HFFc6 (cell line): Measurements from ENCODE around the gene MORN5. TPM values are rescaled to one million over a fixed set of nuclear protein-coding genes. Genes with fewer than 3 reads are reported as not detected.

Experiments
- DNase-seq: peaks from one replicate; pipeline ENCODE4 v3.0.0-alpha.2; 2018
- H3K27ac Mint-ChIP-seq: 2 replicates; pipeline ENCODE4 v1.8.0; 2020; ENCODE audit warnings: mild to moderate bottlenecking, mixed read lengths
- H3K27me3 Mint-ChIP-seq: 2 replicates; pipeline ENCODE4 v1.8.0; 2021; ENCODE audit warnings: mild to moderate bottlenecking, moderate library complexity, mixed read lengths; ENCODE audit not compliant: insufficient read depth
- H3K36me3 Mint-ChIP-seq: 2 replicates; pipeline ENCODE4 v1.8.0; 2021; ENCODE audit warnings: low read depth, mixed read lengths
- H3K4me1 Mint-ChIP-seq: 2 replicates; pipeline ENCODE4 v1.8.0; 2020; ENCODE audit warnings: low read depth, mixed read lengths
- H3K4me3 Mint-ChIP-seq: 2 replicates; pipeline ENCODE4 v1.8.0; 2020; ENCODE audit warnings: mild to moderate bottlenecking, moderate library complexity, mixed read lengths
- H3K9me3 Mint-ChIP-seq: 2 replicates; pipeline ENCODE4 v1.8.0; 2020; ENCODE audit warnings: mild to moderate bottlenecking, mixed read lengths
- total RNA-seq, 6 experiments: library from RNA; stranded (reverse); fragmentation: NEBNext Ultra II Directional; extraction: Animal tissue kit (Norgen Biotek cat#: 25700); gene quantifications; 2 replicates in 1 of 6; 3 replicates in 5 of 6; pipeline ENCODE4 v1.2.3, GENCODE V29; 2021
- TF ChIP-seq, protein P1 (sequence below): fragments of 200-600 bp; sonication (generic); IDR thresholded peaks from 2 replicates; pipeline ENCODE4 v1.5.0; 2021; ENCODE audit warnings: antibody characterized with exemption, mild to moderate bottlenecking

Gene MORN5
- total RNA-seq, 6 experiments from 2014 or later: not detected

DNA sequence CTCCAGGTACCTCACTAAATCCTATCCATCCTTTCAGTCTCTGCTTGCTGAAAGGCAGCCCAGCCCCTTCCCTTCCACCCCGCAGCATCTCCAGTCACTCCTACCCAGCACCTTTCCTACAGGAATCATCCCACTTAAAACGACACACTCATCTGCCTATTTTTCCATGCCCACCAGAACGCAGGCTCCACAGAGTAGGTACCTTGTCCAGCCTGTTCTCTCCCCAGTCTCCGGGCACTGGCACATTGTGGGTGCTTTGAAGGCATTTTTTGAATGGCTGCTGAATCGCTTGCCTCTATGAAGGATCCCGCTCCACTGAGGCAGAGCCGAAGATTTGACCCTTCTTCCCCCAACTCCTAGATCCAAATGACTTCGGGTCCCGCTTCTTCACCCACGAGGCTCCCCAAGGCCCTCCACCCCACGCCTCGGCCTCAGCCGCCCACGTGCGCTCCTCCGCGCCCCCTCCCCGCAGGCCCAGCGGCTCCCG is 53.4 kb downstream of the MORN5 start:
- Mint-ChIP-seq H3K36me3 (no peaks in the 10 kb centered on the region), H3K27ac (no peak overlapping the region), H3K4me1 (peaks cover 11% of the 10 kb centered on the region), H3K27me3 (peaks cover 79% of the 10 kb centered on the region), H3K4me3 (no peak overlapping the region), H3K9me3 (no peaks in the 10 kb centered on the region)
- TF ChIP-seq, protein P1, sequence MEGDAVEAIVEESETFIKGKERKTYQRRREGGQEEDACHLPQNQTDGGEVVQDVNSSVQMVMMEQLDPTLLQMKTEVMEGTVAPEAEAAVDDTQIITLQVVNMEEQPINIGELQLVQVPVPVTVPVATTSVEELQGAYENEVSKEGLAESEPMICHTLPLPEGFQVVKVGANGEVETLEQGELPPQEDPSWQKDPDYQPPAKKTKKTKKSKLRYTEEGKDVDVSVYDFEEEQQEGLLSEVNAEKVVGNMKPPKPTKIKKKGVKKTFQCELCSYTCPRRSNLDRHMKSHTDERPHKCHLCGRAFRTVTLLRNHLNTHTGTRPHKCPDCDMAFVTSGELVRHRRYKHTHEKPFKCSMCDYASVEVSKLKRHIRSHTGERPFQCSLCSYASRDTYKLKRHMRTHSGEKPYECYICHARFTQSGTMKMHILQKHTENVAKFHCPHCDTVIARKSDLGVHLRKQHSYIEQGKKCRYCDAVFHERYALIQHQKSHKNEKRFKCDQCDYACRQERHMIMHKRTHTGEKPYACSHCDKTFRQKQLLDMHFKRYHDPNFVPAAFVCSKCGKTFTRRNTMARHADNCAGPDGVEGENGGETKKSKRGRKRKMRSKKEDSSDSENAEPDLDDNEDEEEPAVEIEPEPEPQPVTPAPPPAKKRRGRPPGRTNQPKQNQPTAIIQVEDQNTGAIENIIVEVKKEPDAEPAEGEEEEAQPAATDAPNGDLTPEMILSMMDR: no peak
- no peak for DNase-seq

DNA sequence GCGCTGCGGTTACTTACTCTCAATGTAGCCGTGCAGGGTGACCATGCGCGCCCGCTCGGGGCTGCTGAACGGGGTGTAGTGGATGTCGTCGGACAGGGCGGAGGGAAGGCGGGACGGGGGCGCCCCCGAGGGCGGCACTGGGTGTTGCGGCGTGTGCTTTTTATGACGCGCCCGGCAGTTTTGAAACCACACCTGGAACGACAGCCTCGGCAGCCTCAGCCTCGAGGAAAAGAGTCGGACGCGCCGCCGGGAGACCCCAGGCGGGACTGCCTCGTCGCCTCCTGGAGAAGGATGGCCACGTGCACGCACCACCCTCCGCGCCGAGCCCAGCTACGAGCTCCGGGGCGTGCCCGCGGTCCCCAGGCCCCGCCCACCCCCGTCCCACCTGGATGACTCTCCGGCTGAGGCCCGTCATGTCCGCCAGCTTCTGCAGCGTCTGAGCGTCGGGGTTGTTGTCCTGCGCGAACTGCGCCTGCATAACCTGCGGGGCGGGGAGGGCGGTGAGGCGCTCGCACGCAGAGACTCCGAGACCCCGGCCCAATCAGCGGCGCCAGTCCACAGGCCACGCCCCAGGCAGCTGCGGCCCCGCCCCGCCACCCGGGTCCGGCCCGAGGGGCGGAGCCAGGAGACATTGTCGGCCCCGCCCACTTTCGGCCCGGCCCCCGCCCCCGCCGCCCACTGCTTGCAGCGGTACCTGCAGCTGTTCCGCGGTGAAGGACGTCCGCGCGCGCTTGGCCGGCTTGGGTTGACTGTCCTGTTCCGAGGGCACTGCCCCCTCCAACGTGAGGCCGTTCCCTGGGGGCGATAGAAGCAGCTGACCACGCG is 54.1 kb downstream of the MORN5 start:
- Mint-ChIP-seq H3K27me3 (peaks cover 81% of the 10 kb centered on the region), H3K4me3 (peak overlapping the region; percentile 66; the same call in 1 of the 2 replicates)
- no peak for DNase-seq

DNA sequence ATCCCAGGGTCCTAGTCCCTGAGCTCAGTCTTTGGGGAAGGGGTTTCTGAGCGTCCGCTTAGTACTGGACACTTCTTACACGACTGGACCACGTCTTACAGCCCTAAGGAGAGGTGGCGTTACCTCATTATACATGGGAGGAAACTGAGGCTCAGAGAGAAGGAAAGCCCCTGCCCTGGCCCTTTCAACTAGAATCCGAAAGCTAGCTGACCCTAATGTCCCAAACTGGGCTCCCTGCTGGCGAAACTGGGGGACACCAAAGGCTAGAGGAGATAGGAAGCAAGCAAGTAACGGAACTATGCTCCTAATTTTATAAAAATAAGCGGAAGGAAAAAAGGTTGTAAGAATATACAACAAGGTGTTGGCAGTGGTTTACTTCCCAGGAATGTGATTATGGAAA is 54.8 kb downstream of the MORN5 start:
- H3K27me3 Mint-ChIP-seq: peaks cover 84% of the 10 kb centered on the region
- H3K9me3 Mint-ChIP-seq: no peaks in the 10 kb centered on the region
- H3K4me1 Mint-ChIP-seq: peaks cover 22% of the 10 kb centered on the region
- no peak overlapping the region for H3K27ac Mint-ChIP-seq
- peak overlapping the region; percentile 66 for H3K4me3 Mint-ChIP-seq
- no peak for DNase-seq
- TF ChIP-seq, protein P1: no peak
- H3K36me3 Mint-ChIP-seq: no peaks in the 10 kb centered on the region

More for the DNA sequence above, 54.1 kb downstream of the MORN5 start:
- TF ChIP-seq, protein P1: peak; percentile 21; the same call in 1 of the 2 replicates
- Mint-ChIP-seq H3K27ac (no peak overlapping the region), H3K9me3 (no peaks in the 10 kb centered on the region), H3K36me3 (no peaks in the 10 kb centered on the region), H3K4me1 (peaks cover 18% of the 10 kb centered on the region)

DNA sequence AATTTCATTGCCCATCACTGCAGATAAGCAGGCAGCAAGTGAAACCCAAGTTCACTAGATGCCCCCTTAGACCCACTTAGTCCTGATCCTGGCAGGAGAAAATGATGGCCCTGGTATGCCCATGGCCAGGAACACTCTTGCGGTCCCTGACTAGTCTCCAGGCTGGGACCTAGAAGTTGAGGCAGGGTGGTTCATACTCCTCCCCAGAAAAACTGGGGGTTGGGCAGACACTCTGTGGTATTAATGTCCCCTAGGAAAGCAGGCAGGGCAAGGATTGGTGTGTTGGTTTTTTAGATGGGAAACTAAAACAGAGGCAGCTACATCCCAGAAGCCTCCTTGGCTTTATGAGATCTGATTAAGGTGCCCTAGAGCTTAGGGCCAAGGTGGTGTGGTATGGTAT is 56.0 kb downstream of the MORN5 start:
- no peak overlapping the region for H3K4me3 Mint-ChIP-seq
- H3K27me3 Mint-ChIP-seq: peaks cover 87% of the 10 kb centered on the region
- peaks cover 26% of the 10 kb centered on the region for H3K4me1 Mint-ChIP-seq
- H3K27ac Mint-ChIP-seq: no peak overlapping the region
- no peaks in the 10 kb centered on the region for H3K36me3 Mint-ChIP-seq
- no peak for DNase-seq
- TF ChIP-seq, protein P1: no peak
- H3K9me3 Mint-ChIP-seq: no peaks in the 10 kb centered on the region

DNA sequence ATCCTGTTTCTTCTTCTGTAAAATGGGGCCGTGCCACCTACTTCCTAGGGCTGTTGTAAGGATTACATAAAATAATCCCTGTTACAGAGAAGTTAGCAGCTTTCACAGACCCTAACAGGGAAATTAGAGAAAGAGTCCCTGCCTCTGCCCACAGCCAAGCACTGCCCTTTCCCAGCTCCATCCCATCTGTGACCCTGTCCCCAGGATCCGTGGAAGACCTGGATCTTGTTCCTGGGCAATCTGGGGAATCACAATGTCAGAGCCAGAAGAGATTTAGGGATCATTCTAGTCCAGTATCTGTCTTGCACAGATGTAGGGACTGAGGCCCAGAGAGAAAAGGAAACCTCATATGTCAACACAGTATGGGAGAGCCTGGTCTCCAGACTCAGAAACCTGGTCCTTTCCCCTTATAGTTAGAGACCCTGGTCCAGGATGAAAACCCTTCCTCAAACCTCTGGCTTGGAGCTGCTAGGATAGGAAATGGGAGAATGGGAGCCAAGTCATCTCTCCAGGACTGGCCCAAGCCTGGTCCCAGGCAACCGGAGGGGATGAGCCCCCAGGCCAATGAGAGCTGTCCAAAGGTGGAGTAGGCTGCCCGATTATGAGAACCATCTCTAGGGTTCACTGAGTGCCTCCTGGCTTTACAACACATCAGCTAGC is 56.6 kb downstream of the MORN5 start:
- no peak overlapping the region for H3K4me3 Mint-ChIP-seq
- H3K27ac Mint-ChIP-seq: no peak overlapping the region
- no peak for DNase-seq
- no peaks in the 10 kb centered on the region for H3K36me3 Mint-ChIP-seq
- H3K27me3 Mint-ChIP-seq: peaks cover 84% of the 10 kb centered on the region
- TF ChIP-seq, protein P1: no peak
- H3K4me1 Mint-ChIP-seq: peaks cover 26% of the 10 kb centered on the region
- no peaks in the 10 kb centered on the region for H3K9me3 Mint-ChIP-seq
